Endothelial cell (in vitro differentiated cells): Measurements from ENCODE around the gene SOST. TPM values are rescaled to one million over a fixed set of nuclear protein-coding genes. Genes with fewer than 3 reads are reported as not detected.

Source experiments
- DNase-seq: peaks from one replicate; pipeline ENCODE4 v3.0.0; 2021; ENCODE audit warnings: low spot score
- H3K27ac Mint-ChIP-seq: one replicate; pipeline ENCODE4 v1.8.0; 2021; ENCODE audit warnings: mixed read lengths, inconsistent platforms; ENCODE audit not compliant: unreplicated experiment
- H3K27me3 Mint-ChIP-seq: one replicate; pipeline ENCODE4 v1.8.0; 2021; ENCODE audit warnings: mild to moderate bottlenecking, moderate library complexity, mixed read lengths, inconsistent platforms; ENCODE audit not compliant: unreplicated experiment
- H3K36me3 Mint-ChIP-seq: one replicate; pipeline ENCODE4 v1.8.0; 2021; ENCODE audit warnings: mild to moderate bottlenecking, low read depth, mixed read lengths, inconsistent platforms; ENCODE audit not compliant: unreplicated experiment
- H3K4me1 Mint-ChIP-seq: one replicate; pipeline ENCODE4 v1.8.0; 2021; ENCODE audit warnings: mild to moderate bottlenecking, mixed read lengths, inconsistent platforms; ENCODE audit not compliant: unreplicated experiment
- H3K4me3 Mint-ChIP-seq: one replicate; pipeline ENCODE4 v1.8.0; 2021; ENCODE audit warnings: mild to moderate bottlenecking, mixed read lengths, inconsistent platforms; ENCODE audit not compliant: unreplicated experiment
- H3K9me3 Mint-ChIP-seq: one replicate; pipeline ENCODE4 v1.8.0; 2021; ENCODE audit warnings: mixed read lengths, inconsistent platforms; ENCODE audit not compliant: unreplicated experiment
- total RNA-seq: library from RNA; stranded (reverse); fragmentation: NEBNext Ultra II Directional; extraction: Animal tissue kit (Norgen Biotek cat#: 25700); gene quantifications from one replicate; pipeline ENCODE4 v1.2.1, GENCODE V29; 2021; ENCODE audit not compliant: unreplicated experiment
- TF ChIP-seq, protein P1 (sequence below): fragments of 200-600 bp; sonication (generic); IDR thresholded peaks from one replicate; pipeline ENCODE4 v1.5.0; 2021; ENCODE audit warnings: antibody characterized with exemption; ENCODE audit not compliant: unreplicated experiment

Gene SOST
- total RNA-seq, 1 donor from 2014 or later: 29.6 TPM

DNA sequence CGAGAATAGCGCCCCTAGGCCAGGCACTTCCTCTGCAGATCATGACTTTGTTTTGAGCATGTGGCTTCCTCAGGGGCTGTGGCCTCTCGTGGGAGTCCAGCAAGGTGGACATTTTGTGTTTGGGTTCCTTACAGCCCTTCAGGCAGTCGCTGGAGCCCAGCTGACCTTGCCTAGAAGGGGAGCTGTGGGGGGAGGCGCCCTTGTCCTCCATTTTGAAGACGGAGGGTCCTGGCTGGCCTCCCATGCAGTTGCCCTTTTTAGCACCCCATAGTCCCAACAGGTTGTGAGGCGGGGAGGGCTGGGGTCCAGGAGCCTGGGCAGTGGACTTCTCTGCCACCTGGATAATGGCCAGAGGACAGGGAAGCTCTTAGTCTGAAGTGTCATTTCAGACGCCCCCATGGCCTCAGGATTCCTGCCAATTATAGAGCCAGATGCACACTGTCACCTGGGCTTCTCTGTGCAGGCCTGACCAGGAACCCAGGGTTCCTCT, 1.4 kb downstream of the SOST start:
- no peaks in the 10 kb centered on the region for H3K9me3 Mint-ChIP-seq
- no peak for DNase-seq
- H3K4me3 Mint-ChIP-seq: no peak overlapping the region
- H3K36me3 Mint-ChIP-seq: no peaks in the 10 kb centered on the region
- H3K27me3 Mint-ChIP-seq: peaks cover 5% of the 10 kb centered on the region
- H3K27ac Mint-ChIP-seq: no peak overlapping the region
- TF ChIP-seq, protein P1, sequence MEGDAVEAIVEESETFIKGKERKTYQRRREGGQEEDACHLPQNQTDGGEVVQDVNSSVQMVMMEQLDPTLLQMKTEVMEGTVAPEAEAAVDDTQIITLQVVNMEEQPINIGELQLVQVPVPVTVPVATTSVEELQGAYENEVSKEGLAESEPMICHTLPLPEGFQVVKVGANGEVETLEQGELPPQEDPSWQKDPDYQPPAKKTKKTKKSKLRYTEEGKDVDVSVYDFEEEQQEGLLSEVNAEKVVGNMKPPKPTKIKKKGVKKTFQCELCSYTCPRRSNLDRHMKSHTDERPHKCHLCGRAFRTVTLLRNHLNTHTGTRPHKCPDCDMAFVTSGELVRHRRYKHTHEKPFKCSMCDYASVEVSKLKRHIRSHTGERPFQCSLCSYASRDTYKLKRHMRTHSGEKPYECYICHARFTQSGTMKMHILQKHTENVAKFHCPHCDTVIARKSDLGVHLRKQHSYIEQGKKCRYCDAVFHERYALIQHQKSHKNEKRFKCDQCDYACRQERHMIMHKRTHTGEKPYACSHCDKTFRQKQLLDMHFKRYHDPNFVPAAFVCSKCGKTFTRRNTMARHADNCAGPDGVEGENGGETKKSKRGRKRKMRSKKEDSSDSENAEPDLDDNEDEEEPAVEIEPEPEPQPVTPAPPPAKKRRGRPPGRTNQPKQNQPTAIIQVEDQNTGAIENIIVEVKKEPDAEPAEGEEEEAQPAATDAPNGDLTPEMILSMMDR: no peak
- H3K4me1 Mint-ChIP-seq: peaks cover 47% of the 10 kb centered on the region

DNA sequence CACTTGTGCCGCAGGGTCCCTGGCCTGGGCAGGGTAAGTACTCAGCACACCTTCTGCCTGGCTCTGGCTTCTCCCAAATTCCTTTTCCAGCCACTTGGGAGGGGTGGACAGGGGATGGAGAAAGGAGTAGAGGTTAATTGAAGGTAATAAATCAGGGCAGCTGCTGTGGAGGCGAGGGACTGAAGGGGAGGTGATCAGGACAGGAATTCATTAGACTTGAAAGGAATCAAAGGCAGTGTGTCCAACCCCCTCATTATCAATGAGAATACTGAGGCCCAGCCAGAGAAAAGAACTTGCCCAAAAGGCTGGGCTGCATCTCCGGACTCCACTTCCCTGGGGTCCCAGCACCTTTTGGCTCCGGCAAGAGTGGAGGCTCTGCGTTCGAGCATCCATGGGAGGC, 2.4 kb downstream of the SOST start:
- H3K4me3 Mint-ChIP-seq: no peak overlapping the region
- peaks cover 47% of the 10 kb centered on the region for H3K4me1 Mint-ChIP-seq
- H3K9me3 Mint-ChIP-seq: no peaks in the 10 kb centered on the region
- TF ChIP-seq, protein P1: no peak
- no peak for DNase-seq
- H3K27me3 Mint-ChIP-seq: peaks cover 5% of the 10 kb centered on the region
- no peak overlapping the region for H3K27ac Mint-ChIP-seq
- H3K36me3 Mint-ChIP-seq: no peaks in the 10 kb centered on the region

DNA sequence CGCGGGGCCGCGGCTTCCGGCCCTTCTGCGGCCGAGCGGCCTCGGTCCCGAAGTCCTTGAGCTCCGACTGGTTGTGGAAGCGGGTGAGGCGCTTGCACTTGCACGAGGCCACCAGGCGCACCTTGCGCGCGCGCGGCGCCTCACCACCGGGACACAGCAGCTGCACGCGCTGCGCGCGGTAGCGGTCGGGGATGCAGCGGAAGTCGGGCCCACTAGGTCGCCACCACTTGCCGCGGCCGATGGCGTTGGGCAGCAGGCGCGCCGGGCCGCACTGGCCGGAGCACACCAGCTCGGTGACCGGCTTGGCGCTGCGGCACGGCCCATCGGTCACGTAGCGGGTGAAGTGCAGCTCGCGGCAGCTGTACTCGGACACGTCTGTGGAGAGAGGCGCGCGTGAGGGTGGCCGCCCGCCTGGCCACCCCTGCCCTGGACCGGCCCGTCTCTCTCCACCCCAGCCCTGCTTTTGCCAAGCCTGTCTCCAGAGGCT, 3.2 kb downstream of the SOST start:
- Mint-ChIP-seq H3K36me3 (no peaks in the 10 kb centered on the region), H3K9me3 (no peaks in the 10 kb centered on the region), H3K27ac (no peak overlapping the region), H3K4me1 (peaks cover 47% of the 10 kb centered on the region), H3K4me3 (no peak overlapping the region), H3K27me3 (peaks cover 5% of the 10 kb centered on the region)
- DNase-seq: peak; percentile 54
- TF ChIP-seq, protein P1: no peak

DNA sequence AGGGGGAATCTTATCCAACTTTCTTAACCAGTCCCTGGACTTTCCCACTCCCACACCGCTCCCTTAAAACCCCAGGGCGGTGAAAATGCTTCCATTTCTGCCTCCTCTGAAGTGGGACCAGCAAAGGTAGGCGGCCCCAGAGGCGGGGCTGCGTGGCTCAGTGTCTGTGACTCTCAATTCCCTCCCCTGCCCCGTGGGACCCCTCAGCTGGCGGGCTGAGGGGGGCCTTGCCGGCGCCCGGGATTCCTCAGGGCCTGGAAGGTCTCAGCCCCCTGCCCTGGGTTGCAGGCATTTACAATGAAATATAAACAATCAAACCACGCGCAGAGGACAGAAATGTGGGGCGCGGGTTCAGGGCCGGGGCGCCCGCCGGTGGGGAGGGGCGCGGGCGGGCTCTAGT, 3.6 kb downstream of the SOST start:
- peaks cover 48% of the 10 kb centered on the region for H3K4me1 Mint-ChIP-seq
- H3K27me3 Mint-ChIP-seq: peaks cover 5% of the 10 kb centered on the region
- no peak overlapping the region for H3K4me3 Mint-ChIP-seq
- no peaks in the 10 kb centered on the region for H3K36me3 Mint-ChIP-seq
- TF ChIP-seq, protein P1: peak; percentile 4
- DNase-seq: no peak
- no peaks in the 10 kb centered on the region for H3K9me3 Mint-ChIP-seq
- H3K27ac Mint-ChIP-seq: no peak overlapping the region

DNA sequence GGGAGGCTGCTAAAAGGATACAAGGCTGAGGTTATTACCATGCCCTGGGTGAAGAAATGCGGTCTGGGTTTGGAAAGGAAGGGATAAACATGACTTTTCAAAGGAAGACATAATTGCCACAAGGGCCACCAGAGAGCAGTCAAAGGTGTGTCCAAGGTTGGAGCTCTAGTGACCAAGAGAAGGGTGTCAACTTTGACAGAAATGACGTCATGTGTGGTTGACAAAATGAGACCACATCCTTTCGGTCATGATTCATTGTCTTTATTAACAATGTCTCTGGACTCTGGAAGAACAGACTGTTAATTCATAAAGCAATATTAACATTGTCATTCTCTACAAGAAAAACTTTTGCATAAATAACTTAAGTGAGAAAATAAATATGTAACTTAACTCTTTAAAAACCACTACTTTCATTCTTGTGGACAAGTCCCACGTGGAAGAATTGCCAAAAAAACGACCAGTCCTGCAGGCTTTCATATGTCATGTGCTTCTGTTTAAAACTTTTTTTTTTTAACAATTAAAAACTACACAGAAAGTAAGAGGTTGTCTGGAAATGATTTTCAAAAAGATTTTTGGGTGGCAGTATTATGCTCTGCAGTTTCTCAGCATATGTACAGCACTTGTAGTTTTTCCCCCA, 5.0 kb downstream of the SOST start:
- H3K27ac Mint-ChIP-seq: no peak overlapping the region
- DNase-seq: no peak
- peaks cover 42% of the 10 kb centered on the region for H3K4me1 Mint-ChIP-seq
- no peaks in the 10 kb centered on the region for H3K9me3 Mint-ChIP-seq
- peaks cover 6% of the 10 kb centered on the region for H3K27me3 Mint-ChIP-seq
- H3K36me3 Mint-ChIP-seq: no peaks in the 10 kb centered on the region
- H3K4me3 Mint-ChIP-seq: peak overlapping the region; percentile 32
- TF ChIP-seq, protein P1: no peak
